ENCODE results near the gene PHACTR1.

DNA sequence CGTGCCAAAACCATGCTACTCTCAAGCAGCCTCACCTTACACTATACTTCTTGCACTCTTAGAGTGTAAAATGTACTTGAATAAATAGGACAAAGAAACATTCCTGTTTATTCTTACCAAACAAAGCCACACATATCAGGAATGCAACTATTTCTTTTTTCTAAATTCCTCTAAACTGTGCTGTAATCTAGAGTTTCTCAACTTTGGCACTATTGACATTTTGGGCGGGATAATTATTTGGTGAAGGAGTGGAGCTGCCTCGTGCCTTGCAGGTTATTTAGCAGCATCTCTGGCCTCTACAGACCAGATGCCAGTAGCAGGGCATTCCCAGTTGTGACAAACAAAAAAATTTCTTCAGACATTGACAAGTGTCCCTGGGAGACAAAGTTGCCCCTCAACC is 86.9 kb downstream of the PHACTR1 start:
- TF ChIP-seq, protein P1, sequence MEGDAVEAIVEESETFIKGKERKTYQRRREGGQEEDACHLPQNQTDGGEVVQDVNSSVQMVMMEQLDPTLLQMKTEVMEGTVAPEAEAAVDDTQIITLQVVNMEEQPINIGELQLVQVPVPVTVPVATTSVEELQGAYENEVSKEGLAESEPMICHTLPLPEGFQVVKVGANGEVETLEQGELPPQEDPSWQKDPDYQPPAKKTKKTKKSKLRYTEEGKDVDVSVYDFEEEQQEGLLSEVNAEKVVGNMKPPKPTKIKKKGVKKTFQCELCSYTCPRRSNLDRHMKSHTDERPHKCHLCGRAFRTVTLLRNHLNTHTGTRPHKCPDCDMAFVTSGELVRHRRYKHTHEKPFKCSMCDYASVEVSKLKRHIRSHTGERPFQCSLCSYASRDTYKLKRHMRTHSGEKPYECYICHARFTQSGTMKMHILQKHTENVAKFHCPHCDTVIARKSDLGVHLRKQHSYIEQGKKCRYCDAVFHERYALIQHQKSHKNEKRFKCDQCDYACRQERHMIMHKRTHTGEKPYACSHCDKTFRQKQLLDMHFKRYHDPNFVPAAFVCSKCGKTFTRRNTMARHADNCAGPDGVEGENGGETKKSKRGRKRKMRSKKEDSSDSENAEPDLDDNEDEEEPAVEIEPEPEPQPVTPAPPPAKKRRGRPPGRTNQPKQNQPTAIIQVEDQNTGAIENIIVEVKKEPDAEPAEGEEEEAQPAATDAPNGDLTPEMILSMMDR (IDR thresholded peaks at IDR 0.05) = no peak
- TF ChIP-seq POLR2AphosphoS5 (IDR thresholded peaks at IDR 0.05) = no peak
- TF ChIP-seq EP300 (IDR thresholded peaks at IDR 0.05) = no peak
- TF ChIP-seq POLR2A (IDR thresholded peaks at IDR 0.05) = no peak
